Liver (tissue), 9 donors: ENCODE results near the gene PALS2. TPM values are rescaled to one million over a fixed set of nuclear protein-coding genes. Genes with fewer than 3 reads are reported as not detected.

Source experiments
- DNase-seq: peaks from one replicate; pipeline ENCODE4 v3.0.0-alpha.2; 2017; ENCODE audit warnings: low spot score
- H3K27ac ChIP-seq, 2 donors: one replicate each; pipeline ENCODE4 v1.7.0; 2013; ENCODE audit warnings: inconsistent platforms in 2 of 2, low read length in 2 of 2, control low read depth in 1 of 2, low read depth in 1 of 2, mild to moderate bottlenecking in 1 of 2
- H3K27me3 ChIP-seq, 4 donors: one replicate each; pipeline versions ENCODE4 v1.6.1 to v1.7.0; 2013; ENCODE audit warnings: low read length in 3 of 4, inconsistent platforms in 1 of 4, mild to moderate bottlenecking in 1 of 4, moderate library complexity in 1 of 4; ENCODE audit not compliant: control insufficient read depth in 4 of 4, insufficient read depth in 4 of 4
- H3K36me3 ChIP-seq, 4 donors: one replicate each; pipeline versions ENCODE4 v1.6.1 to v1.7.0; 2013; ENCODE audit warnings: low read length in 3 of 4, mild to moderate bottlenecking in 3 of 4, low read depth in 1 of 4, moderate library complexity in 1 of 4; ENCODE audit not compliant: control insufficient read depth in 4 of 4, insufficient read depth in 3 of 4
- H3K4me1 ChIP-seq, 4 donors: one replicate each; pipeline versions ENCODE4 v1.6.1 to v1.7.0; 2013; ENCODE audit warnings: low read length in 3 of 4, mild to moderate bottlenecking in 3 of 4, moderate library complexity in 1 of 4; ENCODE audit not compliant: control insufficient read depth in 4 of 4, insufficient read depth in 4 of 4
- H3K4me3 ChIP-seq, 3 donors: one replicate each; pipeline versions ENCODE4 v1.6.1 to v1.7.0; 2013; ENCODE audit warnings: low read length in 3 of 3, control low read depth in 1 of 3, low read depth in 1 of 3, mild to moderate bottlenecking in 1 of 3
- H3K9ac ChIP-seq, 2 donors: one replicate each; pipeline ENCODE4 v1.7.0; 2013; ENCODE audit warnings: low read length in 2 of 2, mild to moderate bottlenecking in 2 of 2, moderate library complexity in 2 of 2, control low read depth in 1 of 2, low read depth in 1 of 2
- H3K9me3 ChIP-seq, 4 donors: one replicate each; pipeline versions ENCODE4 v1.6.1 to v1.7.0; 2013; ENCODE audit warnings: low read length in 3 of 4; ENCODE audit not compliant: control insufficient read depth in 4 of 4
- EGR1 ChIP-seq, 2 donors: IDR thresholded peaks; 2 replicates each; pipeline ENCODE4 v1.6.1; 2016 to 2018; ENCODE audit warnings: antibody characterized with exemption in 2 of 2, low read depth in 2 of 2
- FOXA1 ChIP-seq: IDR thresholded peaks from 2 replicates; pipeline ENCODE4 v1.6.1; 2016; ENCODE audit warnings: antibody characterized with exemption
- FOXA2 ChIP-seq: IDR thresholded peaks from 2 replicates; pipeline ENCODE4 v1.6.1; 2016; ENCODE audit warnings: antibody characterized with exemption
- GABPA ChIP-seq, 2 donors: IDR thresholded peaks in 1 of 2; conservative IDR thresholded peaks in 1 of 2; 2 replicates each; pipeline ENCODE4 v1.6.1; 2016; ENCODE audit warnings: antibody characterized with exemption in 2 of 2, mild to moderate bottlenecking in 1 of 2, moderate library complexity in 1 of 2
- HNF4A ChIP-seq, 2 donors: conservative IDR thresholded peaks; 2 replicates each; pipeline ENCODE4 v1.6.1; 2016; ENCODE audit warnings: antibody characterized with exemption in 2 of 2, mild to moderate bottlenecking in 2 of 2
- JUND ChIP-seq, 2 donors: IDR thresholded peaks; 2 replicates each; pipeline ENCODE4 v1.6.1; 2016; ENCODE audit warnings: antibody characterized with exemption in 2 of 2
- NR2F2 ChIP-seq: IDR thresholded peaks from 2 replicates; pipeline ENCODE4 v1.6.1; 2016; ENCODE audit warnings: antibody characterized with exemption
- RAD21 ChIP-seq, 2 donors: IDR thresholded peaks; 2 replicates each; pipeline ENCODE4 v1.6.1; 2016; ENCODE audit warnings: antibody characterized with exemption in 2 of 2, mild to moderate bottlenecking in 2 of 2
- RXRA ChIP-seq, 2 donors: IDR thresholded peaks; 2 replicates each; pipeline ENCODE4 v1.6.1; 2017 to 2018; ENCODE audit warnings: antibody characterized with exemption in 2 of 2, mild to moderate bottlenecking in 1 of 2
- SP1 ChIP-seq: IDR thresholded peaks from 2 replicates; pipeline ENCODE4 v1.6.1; 2018; ENCODE audit warnings: antibody characterized with exemption, mild to moderate bottlenecking
- TAF1 ChIP-seq: conservative IDR thresholded peaks from 2 replicates; pipeline ENCODE4 v1.6.1; 2016; ENCODE audit warnings: antibody characterized with exemption, mild to moderate bottlenecking
- YY1 ChIP-seq: IDR thresholded peaks from 2 replicates; pipeline ENCODE4 v1.6.1; 2016; ENCODE audit warnings: antibody characterized with exemption, mild to moderate bottlenecking
- polyA plus RNA-seq, 2 donors: library from polyadenylated mRNA; stranded (reverse) in 1 of 2; unstranded in 1 of 2; fragments of 200-250 nt in 1 of 2; fragments of >200 nt in 1 of 2; fragmentation: Nextera tagmentation in 1 of 2; extraction: Ambion mirVana in 1 of 2; gene quantifications; one replicate each; pipeline versions ENCODE4 v1.2.1 to v1.2.3, GENCODE V29; 2013 to 2015
- total RNA-seq, 2 donors: library from RNA; depleted of rRNA; stranded (reverse); fragments of >200 nt; gene quantifications; one replicate each; pipeline ENCODE4 v1.2.3, GENCODE V29; 2014
- TF ChIP-seq, protein P1 (sequence below): IDR thresholded peaks from 2 replicates; pipeline ENCODE4 v1.6.1; 2016; ENCODE audit warnings: antibody characterized with exemption
- TF ChIP-seq, protein P2 (sequence below): fragments of 150-350 bp; IDR thresholded peaks from 2 replicates; pipeline ENCODE4 v1.5.1; 2017; ENCODE audit warnings: improper control_type of control experiment, low read depth, low read length; ENCODE audit not compliant: missing input control
- TF ChIP-seq, protein P3 (sequence below): IDR thresholded peaks from 2 replicates; pipeline ENCODE4 v1.6.1; 2016; ENCODE audit warnings: antibody characterized with exemption, mild to moderate bottlenecking
- TF ChIP-seq, protein P4 (sequence below): IDR thresholded peaks from 2 replicates; pipeline ENCODE4 v1.6.1; 2016; ENCODE audit warnings: antibody characterized with exemption
- TF ChIP-seq, protein P5 (sequence below): IDR thresholded peaks from 2 replicates; pipeline ENCODE4 v1.6.1; 2016; ENCODE audit warnings: antibody characterized with exemption
- donor health status: healthy.
- donor health status: healthy.
- donor health status: healthy.
- donor health status: healthy.
- donor health status: healthy.

Gene PALS2
- total and polyA plus RNA-seq, 4 donors, result 6.0 to 10.5 (median 8.9) TPM

DNA sequence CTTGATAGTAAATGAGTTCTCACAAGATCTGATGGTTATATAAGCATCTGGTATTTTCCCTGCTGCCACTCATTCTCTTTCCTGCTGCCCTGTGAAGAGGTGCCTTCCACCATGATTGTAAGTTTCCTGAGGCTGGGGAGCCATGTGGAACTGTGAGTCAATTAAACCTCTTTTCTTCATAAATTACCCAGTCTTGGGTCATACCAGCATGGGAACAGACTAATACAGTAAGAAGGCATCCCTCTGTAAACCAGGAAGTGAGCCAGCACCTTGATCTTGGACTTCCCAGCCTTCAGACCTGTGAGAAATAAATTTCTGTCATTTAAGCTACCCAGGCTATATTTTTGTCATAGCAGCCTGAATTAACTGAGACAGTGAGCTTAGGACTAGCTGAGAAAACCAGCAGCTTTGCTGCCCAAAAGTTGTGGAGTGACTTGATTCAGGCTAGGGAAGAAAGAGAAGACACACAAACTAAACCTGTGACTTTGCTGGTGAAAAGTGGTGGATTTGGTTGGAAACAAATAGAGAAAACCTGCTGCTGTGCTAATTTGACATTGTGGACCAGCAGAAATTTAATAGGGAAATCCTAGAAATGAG is 29.7 kb downstream of the PALS2 start:
- Histone ChIP-seq H3K9ac (no peak overlapping the region), H3K4me1 (peaks cover 0 to 4% (median 0%) of the 10 kb centered on the region in 4 donors), H3K9me3 (no peaks in the 10 kb centered on the region), H3K27me3 (no peaks in the 10 kb centered on the region), H3K27ac (no peak overlapping the region), H3K4me3 (no peak overlapping the region), H3K36me3 (no peaks in the 10 kb centered on the region)
- no peak for DNase-seq
- TF ChIP-seq TAF1, result no peak
- TF ChIP-seq FOXA1, result no peak
- TF ChIP-seq HNF4A (conservative IDR thresholded peaks at IDR 0.05), result no peak
- TF ChIP-seq, protein P1, sequence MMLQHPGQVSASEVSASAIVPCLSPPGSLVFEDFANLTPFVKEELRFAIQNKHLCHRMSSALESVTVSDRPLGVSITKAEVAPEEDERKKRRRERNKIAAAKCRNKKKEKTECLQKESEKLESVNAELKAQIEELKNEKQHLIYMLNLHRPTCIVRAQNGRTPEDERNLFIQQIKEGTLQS, result no peak
- TF ChIP-seq, protein P2, sequence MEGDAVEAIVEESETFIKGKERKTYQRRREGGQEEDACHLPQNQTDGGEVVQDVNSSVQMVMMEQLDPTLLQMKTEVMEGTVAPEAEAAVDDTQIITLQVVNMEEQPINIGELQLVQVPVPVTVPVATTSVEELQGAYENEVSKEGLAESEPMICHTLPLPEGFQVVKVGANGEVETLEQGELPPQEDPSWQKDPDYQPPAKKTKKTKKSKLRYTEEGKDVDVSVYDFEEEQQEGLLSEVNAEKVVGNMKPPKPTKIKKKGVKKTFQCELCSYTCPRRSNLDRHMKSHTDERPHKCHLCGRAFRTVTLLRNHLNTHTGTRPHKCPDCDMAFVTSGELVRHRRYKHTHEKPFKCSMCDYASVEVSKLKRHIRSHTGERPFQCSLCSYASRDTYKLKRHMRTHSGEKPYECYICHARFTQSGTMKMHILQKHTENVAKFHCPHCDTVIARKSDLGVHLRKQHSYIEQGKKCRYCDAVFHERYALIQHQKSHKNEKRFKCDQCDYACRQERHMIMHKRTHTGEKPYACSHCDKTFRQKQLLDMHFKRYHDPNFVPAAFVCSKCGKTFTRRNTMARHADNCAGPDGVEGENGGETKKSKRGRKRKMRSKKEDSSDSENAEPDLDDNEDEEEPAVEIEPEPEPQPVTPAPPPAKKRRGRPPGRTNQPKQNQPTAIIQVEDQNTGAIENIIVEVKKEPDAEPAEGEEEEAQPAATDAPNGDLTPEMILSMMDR, result no peak
- TF ChIP-seq SP1, result no peak
- TF ChIP-seq YY1, result no peak
- no peak for TF ChIP-seq RAD21 (IDR thresholded peaks at IDR 0.05)
- TF ChIP-seq, protein P3, sequence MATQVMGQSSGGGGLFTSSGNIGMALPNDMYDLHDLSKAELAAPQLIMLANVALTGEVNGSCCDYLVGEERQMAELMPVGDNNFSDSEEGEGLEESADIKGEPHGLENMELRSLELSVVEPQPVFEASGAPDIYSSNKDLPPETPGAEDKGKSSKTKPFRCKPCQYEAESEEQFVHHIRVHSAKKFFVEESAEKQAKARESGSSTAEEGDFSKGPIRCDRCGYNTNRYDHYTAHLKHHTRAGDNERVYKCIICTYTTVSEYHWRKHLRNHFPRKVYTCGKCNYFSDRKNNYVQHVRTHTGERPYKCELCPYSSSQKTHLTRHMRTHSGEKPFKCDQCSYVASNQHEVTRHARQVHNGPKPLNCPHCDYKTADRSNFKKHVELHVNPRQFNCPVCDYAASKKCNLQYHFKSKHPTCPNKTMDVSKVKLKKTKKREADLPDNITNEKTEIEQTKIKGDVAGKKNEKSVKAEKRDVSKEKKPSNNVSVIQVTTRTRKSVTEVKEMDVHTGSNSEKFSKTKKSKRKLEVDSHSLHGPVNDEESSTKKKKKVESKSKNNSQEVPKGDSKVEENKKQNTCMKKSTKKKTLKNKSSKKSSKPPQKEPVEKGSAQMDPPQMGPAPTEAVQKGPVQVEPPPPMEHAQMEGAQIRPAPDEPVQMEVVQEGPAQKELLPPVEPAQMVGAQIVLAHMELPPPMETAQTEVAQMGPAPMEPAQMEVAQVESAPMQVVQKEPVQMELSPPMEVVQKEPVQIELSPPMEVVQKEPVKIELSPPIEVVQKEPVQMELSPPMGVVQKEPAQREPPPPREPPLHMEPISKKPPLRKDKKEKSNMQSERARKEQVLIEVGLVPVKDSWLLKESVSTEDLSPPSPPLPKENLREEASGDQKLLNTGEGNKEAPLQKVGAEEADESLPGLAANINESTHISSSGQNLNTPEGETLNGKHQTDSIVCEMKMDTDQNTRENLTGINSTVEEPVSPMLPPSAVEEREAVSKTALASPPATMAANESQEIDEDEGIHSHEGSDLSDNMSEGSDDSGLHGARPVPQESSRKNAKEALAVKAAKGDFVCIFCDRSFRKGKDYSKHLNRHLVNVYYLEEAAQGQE, result no peak
- TF ChIP-seq EGR1 (IDR thresholded peaks at IDR 0.05; ENCODE audit: low read depth in 2 of 2), result no peak
- no peak for TF ChIP-seq FOXA2
- TF ChIP-seq RXRA (IDR thresholded peaks at IDR 0.05), result no peak
- TF ChIP-seq, protein P4, sequence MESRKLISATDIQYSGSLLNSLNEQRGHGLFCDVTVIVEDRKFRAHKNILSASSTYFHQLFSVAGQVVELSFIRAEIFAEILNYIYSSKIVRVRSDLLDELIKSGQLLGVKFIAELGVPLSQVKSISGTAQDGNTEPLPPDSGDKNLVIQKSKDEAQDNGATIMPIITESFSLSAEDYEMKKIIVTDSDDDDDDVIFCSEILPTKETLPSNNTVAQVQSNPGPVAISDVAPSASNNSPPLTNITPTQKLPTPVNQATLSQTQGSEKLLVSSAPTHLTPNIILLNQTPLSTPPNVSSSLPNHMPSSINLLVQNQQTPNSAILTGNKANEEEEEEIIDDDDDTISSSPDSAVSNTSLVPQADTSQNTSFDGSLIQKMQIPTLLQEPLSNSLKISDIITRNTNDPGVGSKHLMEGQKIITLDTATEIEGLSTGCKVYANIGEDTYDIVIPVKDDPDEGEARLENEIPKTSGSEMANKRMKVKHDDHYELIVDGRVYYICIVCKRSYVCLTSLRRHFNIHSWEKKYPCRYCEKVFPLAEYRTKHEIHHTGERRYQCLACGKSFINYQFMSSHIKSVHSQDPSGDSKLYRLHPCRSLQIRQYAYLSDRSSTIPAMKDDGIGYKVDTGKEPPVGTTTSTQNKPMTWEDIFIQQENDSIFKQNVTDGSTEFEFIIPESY, result no peak
- no peak for TF ChIP-seq GABPA (IDR thresholded peaks at IDR 0.05 in 1 of 2, conservative IDR thresholded peaks at IDR 0.05 in 1 of 2)
- TF ChIP-seq NR2F2, result no peak
- no peak for TF ChIP-seq JUND (IDR thresholded peaks at IDR 0.05)
- TF ChIP-seq, protein P5, sequence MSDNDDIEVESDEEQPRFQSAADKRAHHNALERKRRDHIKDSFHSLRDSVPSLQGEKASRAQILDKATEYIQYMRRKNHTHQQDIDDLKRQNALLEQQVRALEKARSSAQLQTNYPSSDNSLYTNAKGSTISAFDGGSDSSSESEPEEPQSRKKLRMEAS, result no peak
